SK-N-SH treated with all-trans-retinoic acid at 6 μM for 48 hours (cell line): ENCODE data around the gene TMEM107.
A peak's percentile ranks its signal among the peaks of the same experiment; 100 is the strongest.

Source experiments
- GLIS3 ChIP-seq: fragments of 250-450 bp; sonication (Bioruptor Pico); IDR thresholded peaks from 2 replicates; pipeline ENCODE4 v1.5.0; 2020; ENCODE audit warnings: mild to moderate bottlenecking, moderate library complexity
- ISL1 ChIP-seq: fragments of 250-450 bp; sonication (Bioruptor Pico); IDR thresholded peaks from 2 replicates; pipeline ENCODE4 v2.1.2; 2022; ENCODE audit warnings: mild to moderate bottlenecking, moderate library complexity
- PPARA ChIP-seq: fragments of 250-450 bp; sonication (Bioruptor Pico); IDR thresholded peaks from 2 replicates; pipeline ENCODE4 v1.5.0; 2020; ENCODE audit warnings: mild to moderate bottlenecking, borderline replicate concordance
- RARB ChIP-seq: fragments of 250-450 bp; sonication (Bioruptor Pico); IDR thresholded peaks from 2 replicates; pipeline ENCODE4 v1.8.0; 2021; ENCODE audit warnings: mild to moderate bottlenecking, moderate library complexity
- ZFP3 ChIP-seq: fragments of 250-450 bp; sonication (Bioruptor Pico); IDR thresholded peaks from 2 replicates; pipeline ENCODE4 v1.5.0; 2020; ENCODE audit warnings: mild to moderate bottlenecking, moderate library complexity
- ZFP30 ChIP-seq: fragments of 450-650 bp; formaldehyde crosslinking; IDR thresholded peaks from 2 replicates; pipeline ENCODE4 v1.5.0; 2022; ENCODE audit warnings: mild to moderate bottlenecking, moderate library complexity
- ZNF565 ChIP-seq: fragments of 450-650 bp; formaldehyde crosslinking; conservative IDR thresholded peaks from 2 replicates; pipeline ENCODE4 v1.5.0; 2020; ENCODE audit warnings: low read depth, mild to moderate bottlenecking, moderate library complexity
- ZNF8 ChIP-seq: fragments of 450-650 bp; formaldehyde crosslinking; IDR thresholded peaks from 2 replicates; pipeline ENCODE4 v1.5.0; 2020; ENCODE audit warnings: mild to moderate bottlenecking, moderate library complexity
- TF ChIP-seq, protein P1 (sequence below): fragments of 250-450 bp; sonication (Bioruptor Pico); IDR thresholded peaks from 2 replicates; pipeline ENCODE4 v1.8.0; 2020; ENCODE audit warnings: mild to moderate bottlenecking, moderate library complexity, borderline replicate concordance
- TF ChIP-seq, protein P2 (sequence below): fragments of 250-450 bp; sonication (Bioruptor Pico); IDR thresholded peaks from 2 replicates; pipeline ENCODE4 v1.5.1; 2021; ENCODE audit warnings: mild to moderate bottlenecking, moderate library complexity
- TF ChIP-seq, protein P3 (sequence below): fragments of 250-450 bp; sonication (Bioruptor Pico); IDR thresholded peaks from 2 replicates; pipeline ENCODE4 v1.5.1; 2020; ENCODE audit warnings: low read depth, mild to moderate bottlenecking, moderate library complexity
- TF ChIP-seq, protein P4 (sequence below): fragments of 250-450 bp; sonication (Bioruptor Pico); IDR thresholded peaks from 2 replicates; pipeline ENCODE4 v1.5.0; 2020; ENCODE audit warnings: mild to moderate bottlenecking, moderate library complexity
- TF ChIP-seq, protein P5 (sequence below): fragments of 250-450 bp; sonication (Bioruptor Pico); IDR thresholded peaks from 2 replicates; pipeline ENCODE4 v1.8.0; 2021; ENCODE audit warnings: low read depth, mild to moderate bottlenecking, moderate library complexity, borderline replicate concordance

DNA sequence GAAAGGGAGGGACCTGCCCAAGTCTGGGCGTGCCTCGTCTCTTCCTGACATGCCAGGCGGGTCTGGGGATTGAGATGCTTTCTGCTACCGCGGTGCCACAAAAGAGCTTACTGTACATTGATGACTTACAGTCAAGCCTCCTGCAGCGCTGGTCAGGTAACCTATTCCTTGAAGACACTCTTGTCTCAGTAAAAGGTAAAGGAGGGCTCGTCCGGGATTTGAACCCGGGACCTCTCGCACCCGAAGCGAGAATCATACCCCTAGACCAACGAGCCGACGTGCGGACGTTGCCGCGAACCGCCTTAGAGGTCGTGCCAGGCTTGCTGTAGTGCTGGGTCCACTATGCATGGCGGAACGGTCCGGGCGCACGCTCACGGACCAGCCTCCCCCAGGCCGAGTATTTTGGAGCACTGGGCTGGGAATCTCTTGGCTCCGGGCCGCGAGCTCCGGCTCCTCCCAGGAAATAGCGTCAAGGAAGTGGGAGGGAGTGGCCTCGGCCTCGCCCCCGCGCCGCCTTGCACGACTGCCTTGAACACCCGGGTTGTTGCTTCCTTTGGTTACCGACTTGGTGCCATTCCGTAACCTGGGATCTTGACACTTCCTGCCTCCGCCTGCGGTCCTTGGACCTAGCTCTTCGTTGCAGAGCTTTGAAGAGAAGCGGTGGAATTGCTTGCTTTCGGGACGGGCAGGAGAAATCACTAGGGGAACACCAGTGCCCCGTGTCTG is 46.6 kb upstream of the TMEM107 start:
- TF ChIP-seq, protein P1, sequence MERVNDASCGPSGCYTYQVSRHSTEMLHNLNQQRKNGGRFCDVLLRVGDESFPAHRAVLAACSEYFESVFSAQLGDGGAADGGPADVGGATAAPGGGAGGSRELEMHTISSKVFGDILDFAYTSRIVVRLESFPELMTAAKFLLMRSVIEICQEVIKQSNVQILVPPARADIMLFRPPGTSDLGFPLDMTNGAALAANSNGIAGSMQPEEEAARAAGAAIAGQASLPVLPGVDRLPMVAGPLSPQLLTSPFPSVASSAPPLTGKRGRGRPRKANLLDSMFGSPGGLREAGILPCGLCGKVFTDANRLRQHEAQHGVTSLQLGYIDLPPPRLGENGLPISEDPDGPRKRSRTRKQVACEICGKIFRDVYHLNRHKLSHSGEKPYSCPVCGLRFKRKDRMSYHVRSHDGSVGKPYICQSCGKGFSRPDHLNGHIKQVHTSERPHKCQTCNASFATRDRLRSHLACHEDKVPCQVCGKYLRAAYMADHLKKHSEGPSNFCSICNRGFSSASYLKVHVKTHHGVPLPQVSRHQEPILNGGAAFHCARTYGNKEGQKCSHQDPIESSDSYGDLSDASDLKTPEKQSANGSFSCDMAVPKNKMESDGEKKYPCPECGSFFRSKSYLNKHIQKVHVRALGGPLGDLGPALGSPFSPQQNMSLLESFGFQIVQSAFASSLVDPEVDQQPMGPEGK: no peak
- 0 out of 2 replicates have a peak, but pooled peaks have one; percentile 52 for TF ChIP-seq ZFP3 (CRISPR knock-in tag)
- TF ChIP-seq, protein P2, sequence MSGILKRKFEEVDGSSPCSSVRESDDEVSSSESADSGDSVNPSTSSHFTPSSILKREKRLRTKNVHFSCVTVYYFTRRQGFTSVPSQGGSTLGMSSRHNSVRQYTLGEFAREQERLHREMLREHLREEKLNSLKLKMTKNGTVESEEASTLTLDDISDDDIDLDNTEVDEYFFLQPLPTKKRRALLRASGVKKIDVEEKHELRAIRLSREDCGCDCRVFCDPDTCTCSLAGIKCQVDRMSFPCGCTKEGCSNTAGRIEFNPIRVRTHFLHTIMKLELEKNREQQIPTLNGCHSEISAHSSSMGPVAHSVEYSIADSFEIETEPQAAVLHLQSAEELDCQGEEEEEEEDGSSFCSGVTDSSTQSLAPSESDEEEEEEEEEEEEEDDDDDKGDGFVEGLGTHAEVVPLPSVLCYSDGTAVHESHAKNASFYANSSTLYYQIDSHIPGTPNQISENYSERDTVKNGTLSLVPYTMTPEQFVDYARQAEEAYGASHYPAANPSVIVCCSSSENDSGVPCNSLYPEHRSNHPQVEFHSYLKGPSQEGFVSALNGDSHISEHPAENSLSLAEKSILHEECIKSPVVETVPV (CRISPR knock-in tag): no peak
- no peak for TF ChIP-seq ZFP30 (CRISPR knock-in tag)
- TF ChIP-seq, protein P3, sequence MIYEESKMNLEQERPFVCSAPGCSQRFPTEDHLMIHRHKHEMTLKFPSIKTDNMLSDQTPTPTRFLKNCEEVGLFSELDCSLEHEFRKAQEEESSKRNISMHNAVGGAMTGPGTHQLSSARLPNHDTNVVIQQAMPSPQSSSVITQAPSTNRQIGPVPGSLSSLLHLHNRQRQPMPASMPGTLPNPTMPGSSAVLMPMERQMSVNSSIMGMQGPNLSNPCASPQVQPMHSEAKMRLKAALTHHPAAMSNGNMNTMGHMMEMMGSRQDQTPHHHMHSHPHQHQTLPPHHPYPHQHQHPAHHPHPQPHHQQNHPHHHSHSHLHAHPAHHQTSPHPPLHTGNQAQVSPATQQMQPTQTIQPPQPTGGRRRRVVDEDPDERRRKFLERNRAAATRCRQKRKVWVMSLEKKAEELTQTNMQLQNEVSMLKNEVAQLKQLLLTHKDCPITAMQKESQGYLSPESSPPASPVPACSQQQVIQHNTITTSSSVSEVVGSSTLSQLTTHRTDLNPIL (CRISPR knock-in tag): no peak
- TF ChIP-seq RARB (CRISPR knock-in tag): no peak
- TF ChIP-seq ISL1: no peak
- no peak for TF ChIP-seq GLIS3
- no peak for TF ChIP-seq ZNF565
- TF ChIP-seq, protein P4, sequence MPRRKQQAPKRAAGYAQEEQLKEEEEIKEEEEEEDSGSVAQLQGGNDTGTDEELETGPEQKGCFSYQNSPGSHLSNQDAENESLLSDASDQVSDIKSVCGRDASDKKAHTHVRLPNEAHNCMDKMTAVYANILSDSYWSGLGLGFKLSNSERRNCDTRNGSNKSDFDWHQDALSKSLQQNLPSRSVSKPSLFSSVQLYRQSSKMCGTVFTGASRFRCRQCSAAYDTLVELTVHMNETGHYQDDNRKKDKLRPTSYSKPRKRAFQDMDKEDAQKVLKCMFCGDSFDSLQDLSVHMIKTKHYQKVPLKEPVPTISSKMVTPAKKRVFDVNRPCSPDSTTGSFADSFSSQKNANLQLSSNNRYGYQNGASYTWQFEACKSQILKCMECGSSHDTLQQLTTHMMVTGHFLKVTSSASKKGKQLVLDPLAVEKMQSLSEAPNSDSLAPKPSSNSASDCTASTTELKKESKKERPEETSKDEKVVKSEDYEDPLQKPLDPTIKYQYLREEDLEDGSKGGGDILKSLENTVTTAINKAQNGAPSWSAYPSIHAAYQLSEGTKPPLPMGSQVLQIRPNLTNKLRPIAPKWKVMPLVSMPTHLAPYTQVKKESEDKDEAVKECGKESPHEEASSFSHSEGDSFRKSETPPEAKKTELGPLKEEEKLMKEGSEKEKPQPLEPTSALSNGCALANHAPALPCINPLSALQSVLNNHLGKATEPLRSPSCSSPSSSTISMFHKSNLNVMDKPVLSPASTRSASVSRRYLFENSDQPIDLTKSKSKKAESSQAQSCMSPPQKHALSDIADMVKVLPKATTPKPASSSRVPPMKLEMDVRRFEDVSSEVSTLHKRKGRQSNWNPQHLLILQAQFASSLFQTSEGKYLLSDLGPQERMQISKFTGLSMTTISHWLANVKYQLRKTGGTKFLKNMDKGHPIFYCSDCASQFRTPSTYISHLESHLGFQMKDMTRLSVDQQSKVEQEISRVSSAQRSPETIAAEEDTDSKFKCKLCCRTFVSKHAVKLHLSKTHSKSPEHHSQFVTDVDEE (CRISPR knock-in tag): no peak
- TF ChIP-seq ZNF8 (CRISPR knock-in tag): no peak
- no peak for TF ChIP-seq PPARA (CRISPR knock-in tag)
- TF ChIP-seq, protein P5, sequence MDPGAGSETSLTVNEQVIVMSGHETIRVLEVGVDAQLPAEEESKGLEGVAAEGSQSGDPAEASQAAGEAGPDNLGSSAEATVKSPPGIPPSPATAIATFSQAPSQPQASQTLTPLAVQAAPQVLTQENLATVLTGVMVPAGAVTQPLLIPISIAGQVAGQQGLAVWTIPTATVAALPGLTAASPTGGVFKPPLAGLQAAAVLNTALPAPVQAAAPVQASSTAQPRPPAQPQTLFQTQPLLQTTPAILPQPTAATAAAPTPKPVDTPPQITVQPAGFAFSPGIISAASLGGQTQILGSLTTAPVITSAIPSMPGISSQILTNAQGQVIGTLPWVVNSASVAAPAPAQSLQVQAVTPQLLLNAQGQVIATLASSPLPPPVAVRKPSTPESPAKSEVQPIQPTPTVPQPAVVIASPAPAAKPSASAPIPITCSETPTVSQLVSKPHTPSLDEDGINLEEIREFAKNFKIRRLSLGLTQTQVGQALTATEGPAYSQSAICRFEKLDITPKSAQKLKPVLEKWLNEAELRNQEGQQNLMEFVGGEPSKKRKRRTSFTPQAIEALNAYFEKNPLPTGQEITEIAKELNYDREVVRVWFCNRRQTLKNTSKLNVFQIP (CRISPR knock-in tag): no peak
